Measurements from ENCODE around the gene AVEN. TPM values are rescaled to one million over a fixed set of nuclear protein-coding genes. Genes with fewer than 3 reads are reported as not detected.

The AVEN gene
- total and polyA plus RNA-seq, 2 of the 8 experiments (the other 6 are each of a cell fraction or from before 2014, with no cell fraction given): 5.5 to 17.0 TPM

GRCh38 chr15:34025252-34025651, 13.8 kb downstream of the AVEN start:
- H4K20me1 ChIP-seq (replicated peaks in 1 of 2; ENCODE audit: control insufficient read depth in 1 of 2, insufficient read depth in 2 of 2, low read length in 2 of 2): no peaks in the 10 kb centered on the region
- no peak for FAIRE-seq
- no peak overlapping the region for H2BK120ac ChIP-seq (replicated peaks; ENCODE audit: low read depth, low read length)
- no peak overlapping the region for H2BK12ac ChIP-seq (ENCODE audit: low read depth, low read length)
- no peak overlapping the region for H3K56ac ChIP-seq (replicated peaks; ENCODE audit: insufficient read length, low read depth, low read length)
- no peak overlapping the region for H2AFZ ChIP-seq (ENCODE audit: low read length)
- no peak overlapping the region for H3K23ac ChIP-seq (ENCODE audit: insufficient read length)
- no peaks in the 10 kb centered on the region for H3K4me1 ChIP-seq (replicated peaks in 1 of 4; ENCODE audit: control insufficient read depth in 3 of 4, insufficient read depth in 4 of 4, low read length in 3 of 4)
- H4K91ac ChIP-seq (replicated peaks; ENCODE audit: insufficient read length, low read length): no peak overlapping the region
- H3K14ac ChIP-seq (ENCODE audit: insufficient read length): no peak overlapping the region
- no peak overlapping the region for H3K4ac ChIP-seq (replicated peaks; ENCODE audit: insufficient read length, low read depth, low read length)
- no peak overlapping the region for H3K18ac ChIP-seq (ENCODE audit: extremely low read depth, low read length)
- H3K4me2 ChIP-seq (ENCODE audit: insufficient read depth in 1 of 2, low read depth in 2 of 2, low read length in 2 of 2): no peak overlapping the region
- no peaks in the 10 kb centered on the region for H3K79me1 ChIP-seq (ENCODE audit: low read depth, low read length)
- CTCF ChIA-PET (ENCODE audit: partially characterized antibody): no interaction called here
- no peaks in the 10 kb centered on the region for H3K36me3 ChIP-seq (ENCODE audit: control insufficient read depth in 2 of 4, insufficient read depth in 4 of 4, low read length in 3 of 4)
- H3K4me3 ChIP-seq (ENCODE audit: extremely low read depth in 1 of 4, insufficient read depth in 2 of 4, low read depth in 3 of 4, low read length in 4 of 4): no peak overlapping the region
- no peak overlapping the region for H2AK5ac ChIP-seq (ENCODE audit: low read depth, low read length)
- H2BK20ac ChIP-seq (ENCODE audit: low read length): no peak overlapping the region
- H3K27me3 ChIP-seq (replicated peaks in 1 of 4; ENCODE audit: control insufficient read depth in 3 of 4, extremely low read depth in 1 of 4, insufficient read depth in 3 of 4, low read length in 3 of 4): no peaks in the 10 kb centered on the region
- no peak overlapping the region for H4K8ac ChIP-seq (ENCODE audit: extremely low read depth, insufficient read depth, low read length)
- H3K79me2 ChIP-seq (ENCODE audit: control insufficient read depth in 1 of 2, insufficient read depth in 2 of 2, low read length in 2 of 2): peaks cover 0 to 6% of the 10 kb centered on the region in 2 experiments; a peak in 1 of 4 replicates
- no peak overlapping the region for H2BK15ac ChIP-seq (ENCODE audit: low read length)
- POLR2A ChIA-PET (ENCODE audit: partially characterized antibody): no interaction called here
- H3K27ac ChIP-seq (ENCODE audit: low read depth, low read length): no peak overlapping the region
- DNase-seq (ENCODE audit: low read depth in 1 of 2, low spot score in 2 of 2): no peak
- H4K5ac ChIP-seq (ENCODE audit: insufficient read length, low read depth, low read length): no peak overlapping the region
- no peak overlapping the region for H2BK5ac ChIP-seq (ENCODE audit: low read depth, low read length)
- WGBS, 2 experiments (ENCODE audit: extremely low coverage in 1 of 2, insufficient coverage in 1 of 2, insufficient read length in 1 of 2, insufficient replicate concordance in 2 of 2, low coverage in 1 of 2, low lambda C conversion rate in 2 of 2, missing lambda C conversion rate in 1 of 2): 90% methylated on average over 3 of the region's 3 CpGs; no CpG with 5 or more reads in 1 of the 2 experiments
- peaks cover 2 to 3% of the 10 kb centered on the region in 2 experiments; a peak in 2 of 4 replicates for H3K9me3 ChIP-seq (ENCODE audit: insufficient read depth in 2 of 2, low read depth in 1 of 2, low read length in 1 of 2)
- H3K23me2 ChIP-seq (ENCODE audit: low read depth, low read length): no peaks in the 10 kb centered on the region
- no peak overlapping the region for H3K9ac ChIP-seq (replicated peaks in 1 of 4; ENCODE audit: extremely low read depth in 1 of 4, low read depth in 3 of 4, low read length in 3 of 4)
- TF ChIP-seq, protein P1, sequence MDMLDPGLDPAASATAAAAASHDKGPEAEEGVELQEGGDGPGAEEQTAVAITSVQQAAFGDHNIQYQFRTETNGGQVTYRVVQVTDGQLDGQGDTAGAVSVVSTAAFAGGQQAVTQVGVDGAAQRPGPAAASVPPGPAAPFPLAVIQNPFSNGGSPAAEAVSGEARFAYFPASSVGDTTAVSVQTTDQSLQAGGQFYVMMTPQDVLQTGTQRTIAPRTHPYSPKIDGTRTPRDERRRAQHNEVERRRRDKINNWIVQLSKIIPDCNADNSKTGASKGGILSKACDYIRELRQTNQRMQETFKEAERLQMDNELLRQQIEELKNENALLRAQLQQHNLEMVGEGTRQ (IDR thresholded peaks at IDR 0.05; ENCODE audit: low read length): no peak
- TF ChIP-seq RXRA (IDR thresholded peaks at IDR 0.05; ENCODE audit: insufficient read depth, low read depth, low read length): no peak
- no peak for TF ChIP-seq HDAC6 (IDR thresholded peaks at IDR 0.05; ENCODE audit: low read depth, low read length)
- no peak for TF ChIP-seq NANOG (IDR thresholded peaks at IDR 0.05; ENCODE audit: insufficient read depth, low read depth, low read length, poor library complexity, severe bottlenecking)
- no peak for TF ChIP-seq KDM1A (IDR thresholded peaks at IDR 0.05; ENCODE audit: borderline replicate concordance, low read length)
- no peak for TF ChIP-seq SIN3A (conservative IDR thresholded peaks at IDR 0.05 in 1 of 2, IDR thresholded peaks at IDR 0.05 in 1 of 2; ENCODE audit: low read depth in 1 of 2, low read length in 2 of 2)
- TF ChIP-seq CREB1 (IDR thresholded peaks at IDR 0.05): no peak
- TF ChIP-seq PHF8 (conservative IDR thresholded peaks at IDR 0.05; ENCODE audit: low read depth, low read length): no peak
- TF ChIP-seq, protein P2, sequence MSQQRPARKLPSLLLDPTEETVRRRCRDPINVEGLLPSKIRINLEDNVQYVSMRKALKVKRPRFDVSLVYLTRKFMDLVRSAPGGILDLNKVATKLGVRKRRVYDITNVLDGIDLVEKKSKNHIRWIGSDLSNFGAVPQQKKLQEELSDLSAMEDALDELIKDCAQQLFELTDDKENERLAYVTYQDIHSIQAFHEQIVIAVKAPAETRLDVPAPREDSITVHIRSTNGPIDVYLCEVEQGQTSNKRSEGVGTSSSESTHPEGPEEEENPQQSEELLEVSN (IDR thresholded peaks at IDR 0.05): no peak
- TF ChIP-seq TAF1 (IDR thresholded peaks at IDR 0.05; ENCODE audit: low read depth, low read length): no peak
- no peak for TF ChIP-seq RBBP5 (IDR thresholded peaks at IDR 0.05; ENCODE audit: borderline replicate concordance, low read depth, low read length)
- TF ChIP-seq BACH1 (IDR thresholded peaks at IDR 0.05; ENCODE audit: low read length): no peak

Data from H1 (cell line).